Loucy (cell line): Measurements from ENCODE around the gene MAGEE2.
"Not testable (repeated sequence)": the region's sequence is repeated elsewhere in the genome, so short reads cannot be mapped to it uniquely, and the experiment has no call there.

Source experiments
- EZH2phosphoT487 ChIP-seq: fragments of 200-600 bp; IDR thresholded peaks from 2 replicates; pipeline ENCODE4 v1.6.1; 2018; ENCODE audit warnings: antibody characterized with exemption, mild to moderate bottlenecking, moderate library complexity, borderline replicate concordance
- TF ChIP-seq, protein P1 (sequence below): fragments of 200-600 bp; sonication (generic); conservative IDR thresholded peaks from 2 replicates; pipeline ENCODE4 v1.5.1; 2014; ENCODE audit warnings: mild to moderate bottlenecking, antibody characterized with exemption, low read length

- TF ChIP-seq, protein P1, sequence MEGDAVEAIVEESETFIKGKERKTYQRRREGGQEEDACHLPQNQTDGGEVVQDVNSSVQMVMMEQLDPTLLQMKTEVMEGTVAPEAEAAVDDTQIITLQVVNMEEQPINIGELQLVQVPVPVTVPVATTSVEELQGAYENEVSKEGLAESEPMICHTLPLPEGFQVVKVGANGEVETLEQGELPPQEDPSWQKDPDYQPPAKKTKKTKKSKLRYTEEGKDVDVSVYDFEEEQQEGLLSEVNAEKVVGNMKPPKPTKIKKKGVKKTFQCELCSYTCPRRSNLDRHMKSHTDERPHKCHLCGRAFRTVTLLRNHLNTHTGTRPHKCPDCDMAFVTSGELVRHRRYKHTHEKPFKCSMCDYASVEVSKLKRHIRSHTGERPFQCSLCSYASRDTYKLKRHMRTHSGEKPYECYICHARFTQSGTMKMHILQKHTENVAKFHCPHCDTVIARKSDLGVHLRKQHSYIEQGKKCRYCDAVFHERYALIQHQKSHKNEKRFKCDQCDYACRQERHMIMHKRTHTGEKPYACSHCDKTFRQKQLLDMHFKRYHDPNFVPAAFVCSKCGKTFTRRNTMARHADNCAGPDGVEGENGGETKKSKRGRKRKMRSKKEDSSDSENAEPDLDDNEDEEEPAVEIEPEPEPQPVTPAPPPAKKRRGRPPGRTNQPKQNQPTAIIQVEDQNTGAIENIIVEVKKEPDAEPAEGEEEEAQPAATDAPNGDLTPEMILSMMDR, result not testable (repeated sequence)
- not testable (repeated sequence) for TF ChIP-seq EZH2phosphoT487
These were observed 17.0 kb downstream of the MAGEE2 start for GRCh38 chrX:75768063-75768462.
